Fibroblast of mammary gland (primary cell): ENCODE data around the gene MAN1A1.

ENCODE experiments used
- DNase-seq: peaks from one replicate; pipeline ENCODE4 v3.0.0-alpha.2; 2010; ENCODE audit warnings: low read depth
- H3K4me3 ChIP-seq: 2 replicates; pipeline ENCODE4 v1.5.1; 2011; ENCODE audit warnings: low read depth, mild to moderate bottlenecking, low read length, moderate library complexity; ENCODE audit not compliant: control insufficient read depth
- CTCF ChIP-seq: conservative IDR thresholded peaks from 2 replicates; pipeline ENCODE4 v1.5.1; 2011; ENCODE audit warnings: low read depth, low read length, inconsistent platforms; ENCODE audit not compliant: control insufficient read depth, insufficient read depth

Gene MAN1A1

GRCh38 chr6:119137194-119138072, 212.1 kb downstream of the MAN1A1 start:
- H3K4me3 ChIP-seq = no peak overlapping the region
- TF ChIP-seq CTCF = no peak
- DNase-seq = peak; percentile 76

- TF ChIP-seq CTCF = no peak
- no peak for DNase-seq
Measured at GRCh38 chr6:119134752-119135151, 214.8 kb downstream of the MAN1A1 start.

GRCh38 chr6:119133400-119133799, 216.2 kb downstream of the MAN1A1 start:
- no peak for TF ChIP-seq CTCF
- H3K4me3 ChIP-seq = no peak overlapping the region
- DNase-seq = no peak

More at GRCh38 chr6:119134752-119135151, 214.8 kb downstream of the MAN1A1 start:
- H3K4me3 ChIP-seq = no peak overlapping the region

GRCh38 chr6:119132261-119132981, 217.1 kb downstream of the MAN1A1 start:
- peak; percentile 25 for DNase-seq
- no peak overlapping the region for H3K4me3 ChIP-seq
- TF ChIP-seq CTCF = no peak

- peak; percentile 84 for DNase-seq
- no peak overlapping the region for H3K4me3 ChIP-seq
- no peak for TF ChIP-seq CTCF
Measured at GRCh38 chr6:119129968-119130484, 219.5 kb downstream of the MAN1A1 start.

- DNase-seq = peak; percentile 81
- peak; percentile 88 for TF ChIP-seq CTCF
- no peak overlapping the region for H3K4me3 ChIP-seq
Measured at GRCh38 chr6:119129148-119129967, 220.2 kb downstream of the MAN1A1 start.
